ENCODE results near the gene RBM47. TPM values are rescaled to one million over a fixed set of nuclear protein-coding genes. Genes with fewer than 3 reads are reported as not detected.

RBM47 gene
- total RNA-seq, 2 donors from 2014 or later = 301 to 304 TPM

DNA sequence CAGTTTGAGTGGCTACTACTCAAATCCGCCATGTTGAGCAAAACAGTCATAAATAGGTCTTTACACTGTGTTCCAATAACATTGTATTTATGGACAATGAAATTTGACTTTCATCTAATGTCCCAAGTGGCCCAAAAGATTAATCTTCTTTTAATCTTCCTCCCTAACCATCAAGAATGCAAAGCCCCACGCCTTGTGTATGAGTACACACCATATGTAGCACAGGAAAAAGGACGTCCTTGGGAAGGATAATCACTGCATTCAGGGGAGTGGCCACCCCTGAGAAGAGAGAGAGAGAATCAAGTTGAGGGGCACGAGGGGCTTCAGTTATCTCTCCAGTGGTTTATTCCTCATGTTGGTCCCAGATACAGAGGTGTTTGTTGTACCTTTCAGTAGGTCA lies 33.1 kb downstream of the RBM47 start:
- DNase-seq (no peak), ATAC-seq (no peak)
- intact Hi-C loops (cut with DNase I, micrococcal nuclease) = no loop called here

DNA sequence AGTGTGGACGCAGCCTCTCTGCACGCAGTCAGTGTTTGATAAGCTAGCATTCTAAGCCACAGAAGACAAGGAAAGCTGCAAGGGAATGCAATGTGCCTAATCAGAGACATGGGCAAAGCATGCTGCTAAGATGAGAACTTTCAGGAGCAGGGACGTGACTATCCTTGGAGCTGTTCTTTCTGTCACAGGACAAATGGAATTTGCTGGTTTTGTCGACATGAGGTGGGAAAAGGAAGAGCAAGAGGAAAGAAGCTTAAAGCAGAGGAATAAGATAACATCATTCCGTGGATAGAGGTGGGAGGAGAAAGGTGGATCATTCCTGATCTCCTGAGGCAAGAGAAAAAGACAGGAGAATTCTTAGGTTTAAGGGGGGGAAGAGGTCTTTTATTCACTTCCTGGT lies 33.7 kb downstream of the RBM47 start:
- intact Hi-C loops (cut with DNase I, micrococcal nuclease) = no loop called here
- ATAC-seq (no peak), DNase-seq (no peak)

DNA sequence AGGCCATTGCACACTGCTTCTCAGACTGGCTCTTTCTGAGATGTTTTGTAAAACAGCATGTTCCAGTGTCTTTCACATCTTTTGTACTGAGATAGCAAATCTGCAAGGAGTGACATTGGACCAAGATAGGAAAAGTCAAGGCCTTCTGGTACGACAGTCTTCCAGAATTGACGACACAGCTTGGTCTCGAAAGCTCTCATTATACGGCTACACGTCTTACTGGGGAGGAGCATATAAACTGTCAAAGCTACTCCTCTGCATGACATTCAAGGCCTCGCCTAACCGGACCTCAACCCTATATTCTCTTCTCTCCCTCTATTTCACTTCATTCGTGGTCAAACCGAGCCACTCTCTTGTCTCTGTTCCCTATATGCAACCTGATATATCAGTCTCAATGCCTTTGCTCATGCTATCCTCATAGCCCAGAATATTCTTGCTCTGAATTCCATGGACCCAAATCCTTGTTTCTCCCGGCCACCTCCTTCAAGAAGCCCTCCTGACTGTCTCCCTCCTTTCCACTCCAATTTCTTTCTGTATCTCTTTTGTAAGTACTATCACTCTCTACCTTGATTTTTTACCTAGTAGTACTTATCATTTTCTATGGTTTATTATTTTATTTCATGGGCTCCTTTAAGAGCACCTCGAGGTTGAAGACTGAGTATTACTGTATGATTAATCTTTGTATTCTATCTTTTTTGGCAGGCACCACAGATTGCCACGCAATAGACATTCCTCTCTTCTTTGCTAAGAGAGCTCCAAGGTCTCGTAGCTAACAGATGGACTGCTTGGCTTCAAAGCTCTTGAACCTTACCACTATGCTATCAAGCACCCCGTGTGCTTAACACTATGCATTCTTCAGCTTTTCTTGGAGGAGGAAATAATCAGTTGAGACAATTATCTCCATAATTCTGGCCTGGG lies 35.1 kb downstream of the RBM47 start:
- ATAC-seq (no peak), DNase-seq (no peak)
- intact Hi-C loops (cut with DNase I, micrococcal nuclease) = no loop called here

DNA sequence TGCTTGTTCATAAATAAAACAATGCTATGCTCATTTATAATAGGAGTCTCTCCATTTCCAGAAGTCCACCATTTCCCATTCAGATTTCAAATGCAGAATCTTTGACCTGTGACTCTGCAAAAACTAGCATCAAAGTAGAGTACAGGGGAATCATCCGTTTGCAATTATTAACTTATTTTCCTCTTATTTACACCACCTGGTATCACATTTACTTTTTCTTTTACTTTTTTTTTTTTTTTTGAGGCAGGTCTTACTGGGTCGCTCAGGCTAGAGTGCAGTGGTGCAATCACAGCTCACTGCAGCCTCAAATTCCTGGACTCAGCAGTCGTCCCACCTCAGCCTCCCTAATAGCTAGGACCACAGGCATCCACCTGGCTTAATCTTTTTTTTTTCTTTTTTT lies 37.6 kb downstream of the RBM47 start:
- no peak for ATAC-seq
- intact Hi-C loops (cut with DNase I, micrococcal nuclease) = no loop called here
- no peak for DNase-seq

DNA sequence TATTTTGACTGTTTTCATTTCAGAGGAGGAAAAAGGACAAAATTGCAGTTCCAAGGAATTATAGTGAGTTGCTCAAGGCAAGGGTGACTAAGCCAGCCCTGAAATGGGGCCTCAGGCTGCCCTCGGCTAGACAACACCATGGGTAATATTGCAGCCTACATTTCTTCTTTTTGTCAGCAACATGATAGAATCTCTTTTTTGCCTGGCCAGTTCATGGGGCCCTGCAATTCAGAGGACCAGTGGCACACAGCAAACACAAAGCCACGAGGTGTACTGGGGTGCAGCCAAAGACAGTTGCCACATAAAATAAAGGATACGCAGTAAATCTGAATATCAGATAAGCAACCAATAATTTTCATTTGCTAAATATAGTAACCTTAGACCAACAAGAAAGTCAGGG lies 41.8 kb downstream of the RBM47 start:
- ATAC-seq (no peak), DNase-seq (no peak)
- intact Hi-C loops (cut with DNase I, micrococcal nuclease) = no loop called here

DNA sequence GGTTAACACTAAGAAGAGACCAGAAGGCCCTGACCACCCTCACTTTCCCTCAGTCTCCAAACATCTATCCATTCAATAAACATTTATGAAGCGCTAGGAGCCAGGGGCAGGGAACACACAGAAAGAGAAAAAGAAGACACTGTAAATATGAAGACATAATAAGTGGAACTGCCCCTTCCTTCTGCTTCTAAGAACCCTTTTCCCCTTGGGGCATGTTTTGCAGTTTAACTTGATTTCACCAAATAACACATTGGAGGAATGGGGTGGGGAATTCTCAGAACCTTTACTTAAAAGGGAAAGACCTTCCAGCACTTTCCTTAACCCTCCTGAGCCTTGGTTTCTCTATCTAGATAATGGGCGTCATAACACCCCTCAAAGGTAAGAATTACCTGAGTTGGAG lies 42.3 kb downstream of the RBM47 start:
- no peak for ATAC-seq
- intact Hi-C loops (cut with DNase I, micrococcal nuclease) = no loop called here
- DNase-seq = no peak

DNA sequence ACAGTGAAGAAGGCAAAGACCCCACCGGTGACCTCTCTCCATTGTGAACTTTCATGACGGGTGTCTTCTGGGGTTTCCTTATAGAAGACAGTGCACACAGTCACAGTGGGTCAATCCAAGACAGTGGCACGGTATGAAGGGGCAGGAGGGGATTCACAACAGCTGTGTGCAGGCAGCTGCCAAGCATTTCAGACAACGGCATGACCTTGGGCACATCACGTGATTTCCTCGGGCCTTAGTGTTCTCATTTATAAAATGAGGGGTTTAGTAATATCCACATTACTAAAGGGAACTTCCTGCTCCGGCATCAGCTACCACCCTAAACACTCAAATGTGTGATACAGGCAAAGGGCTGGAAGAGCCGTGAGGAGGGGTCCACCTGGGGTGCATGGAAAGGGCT lies 42.9 kb downstream of the RBM47 start:
- DNase-seq (peak in 1 of 2 donors; percentile 38), ATAC-seq (no peak)
- intact Hi-C loops (cut with DNase I, micrococcal nuclease) = no loop called here

DNA sequence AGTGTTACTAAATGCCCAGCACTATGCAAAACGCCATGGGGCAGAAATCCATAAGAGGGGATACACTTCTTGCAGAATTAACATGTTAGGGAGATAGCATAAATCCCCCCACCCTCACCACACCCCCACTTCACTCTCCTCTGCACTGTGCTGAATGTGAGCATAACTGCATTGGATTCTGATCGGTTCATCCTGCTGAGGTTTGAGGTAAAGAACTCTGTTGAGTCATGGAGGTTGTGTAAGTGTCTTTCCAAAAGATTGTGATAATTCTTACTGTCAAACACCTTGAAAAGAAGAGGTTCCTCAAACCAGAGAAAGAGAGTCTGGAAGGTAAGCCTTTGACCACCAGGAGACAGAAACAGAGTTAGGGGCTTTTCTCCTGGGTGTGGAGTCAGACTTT lies 43.6 kb downstream of the RBM47 start:
- intact Hi-C loops (cut with DNase I, micrococcal nuclease) = no loop called here
- ATAC-seq (no peak), DNase-seq (no peak)

DNA sequence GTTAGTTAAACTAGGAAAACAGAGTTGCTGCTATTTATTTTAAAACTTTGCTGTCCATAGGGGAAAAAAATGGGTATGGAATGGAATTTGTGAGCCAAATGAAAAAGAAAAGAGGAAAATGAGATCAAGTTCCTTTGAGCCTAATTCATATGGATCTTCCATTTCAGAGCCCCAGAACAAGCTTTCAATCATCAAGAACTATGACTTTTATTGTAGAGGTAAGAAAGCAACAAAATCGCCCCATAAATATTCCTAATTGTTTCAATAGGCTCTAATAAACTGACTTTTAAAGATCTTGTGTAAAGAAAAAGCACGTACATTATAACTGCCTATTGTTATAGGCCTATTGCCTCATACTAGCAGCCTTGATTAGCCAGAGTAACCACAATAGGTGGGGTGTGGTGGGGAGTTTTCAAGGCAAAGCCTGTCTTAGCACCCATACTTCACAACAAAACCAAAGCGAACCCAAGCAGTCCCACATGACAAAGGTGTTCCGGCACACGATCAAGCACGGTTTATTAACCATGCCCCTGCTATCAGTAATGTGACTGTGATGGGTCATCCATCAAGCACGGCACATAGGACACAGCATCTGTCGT lies 44.4 kb downstream of the RBM47 start:
- intact Hi-C loops (cut with DNase I, micrococcal nuclease) = no loop called here
- no peak for ATAC-seq
- DNase-seq = no peak

DNA sequence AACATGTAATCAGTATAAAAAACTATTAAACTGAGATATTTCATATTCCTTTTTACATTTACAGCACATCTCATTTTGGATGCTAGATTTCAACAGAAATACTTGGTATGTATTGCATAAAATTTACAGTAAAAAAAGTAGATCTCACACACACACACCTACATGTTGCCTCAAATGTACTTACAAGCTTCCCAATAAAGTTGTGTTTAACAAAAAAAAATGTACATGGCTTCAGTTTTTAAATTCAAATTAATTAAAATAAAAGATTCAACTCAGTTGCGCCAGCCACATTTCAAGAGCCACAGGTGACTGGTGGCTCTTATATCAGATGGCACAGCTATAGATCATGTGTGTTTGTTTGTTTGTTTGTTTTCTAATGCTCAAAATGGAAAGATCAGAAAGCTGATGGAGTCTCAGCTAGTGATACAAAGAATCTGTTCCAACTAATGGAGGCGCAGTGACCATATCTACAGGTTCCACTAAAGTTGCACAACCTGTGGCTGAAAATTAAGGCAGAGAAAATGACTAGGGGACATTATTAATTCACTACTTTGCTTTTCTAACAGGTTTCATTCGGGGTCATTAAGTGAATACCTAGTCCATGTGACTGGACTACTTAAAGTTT lies 45.0 kb downstream of the RBM47 start:
- intact Hi-C loops (cut with DNase I, micrococcal nuclease) = no loop called here
- DNase-seq (no peak), ATAC-seq (no peak)

DNA sequence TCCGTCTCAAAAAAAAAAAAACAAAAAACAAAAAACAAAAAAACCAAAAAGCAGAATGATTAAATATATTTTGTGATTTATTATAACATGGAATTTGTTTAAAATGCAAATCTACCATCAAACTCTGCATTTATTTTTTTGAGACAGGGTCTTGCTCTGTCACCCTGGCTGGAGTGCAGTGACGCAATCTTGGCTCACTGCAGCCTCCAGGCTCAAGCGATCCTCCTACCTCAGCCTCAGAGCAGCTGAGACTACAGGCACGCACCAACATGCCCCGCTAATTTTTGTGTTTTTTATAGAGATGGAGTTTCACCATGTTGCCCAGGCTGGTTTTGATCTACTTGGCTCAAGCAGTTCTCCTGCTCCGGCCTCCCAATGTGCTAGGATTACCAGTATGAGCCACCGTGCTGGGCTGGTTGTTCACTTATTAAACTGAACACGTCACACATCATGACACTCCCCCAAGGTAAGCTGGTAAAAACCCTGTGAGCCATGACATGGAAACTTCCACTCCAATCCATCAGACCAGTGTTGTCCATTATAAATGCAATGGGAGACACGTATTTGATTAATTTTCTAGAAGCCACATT lies 45.7 kb downstream of the RBM47 start:
- ATAC-seq (no peak), DNase-seq (no peak)
- intact Hi-C loops (cut with DNase I, micrococcal nuclease) = no loop called here

DNA sequence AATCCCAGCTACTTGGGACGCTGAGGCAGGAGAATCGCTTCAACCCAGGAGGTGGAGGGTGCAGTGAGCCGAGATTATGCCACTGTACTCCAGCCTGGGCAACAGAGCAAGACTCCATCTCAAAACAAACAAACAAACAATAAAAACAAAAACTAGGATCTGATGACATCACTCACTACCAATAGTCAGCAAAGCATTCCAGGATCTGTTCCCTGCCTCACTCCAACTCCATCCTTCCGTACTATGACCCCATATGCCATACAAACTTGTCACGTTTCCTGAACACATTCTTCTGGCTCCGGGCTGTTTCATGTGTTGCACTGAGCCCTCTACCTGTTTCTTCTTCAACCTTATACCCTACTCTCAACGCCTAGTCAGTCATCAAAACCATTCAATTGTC lies 47.3 kb downstream of the RBM47 start:
- no peak for ATAC-seq
- intact Hi-C loops (cut with DNase I, micrococcal nuclease) = no loop called here
- no peak for DNase-seq

DNA sequence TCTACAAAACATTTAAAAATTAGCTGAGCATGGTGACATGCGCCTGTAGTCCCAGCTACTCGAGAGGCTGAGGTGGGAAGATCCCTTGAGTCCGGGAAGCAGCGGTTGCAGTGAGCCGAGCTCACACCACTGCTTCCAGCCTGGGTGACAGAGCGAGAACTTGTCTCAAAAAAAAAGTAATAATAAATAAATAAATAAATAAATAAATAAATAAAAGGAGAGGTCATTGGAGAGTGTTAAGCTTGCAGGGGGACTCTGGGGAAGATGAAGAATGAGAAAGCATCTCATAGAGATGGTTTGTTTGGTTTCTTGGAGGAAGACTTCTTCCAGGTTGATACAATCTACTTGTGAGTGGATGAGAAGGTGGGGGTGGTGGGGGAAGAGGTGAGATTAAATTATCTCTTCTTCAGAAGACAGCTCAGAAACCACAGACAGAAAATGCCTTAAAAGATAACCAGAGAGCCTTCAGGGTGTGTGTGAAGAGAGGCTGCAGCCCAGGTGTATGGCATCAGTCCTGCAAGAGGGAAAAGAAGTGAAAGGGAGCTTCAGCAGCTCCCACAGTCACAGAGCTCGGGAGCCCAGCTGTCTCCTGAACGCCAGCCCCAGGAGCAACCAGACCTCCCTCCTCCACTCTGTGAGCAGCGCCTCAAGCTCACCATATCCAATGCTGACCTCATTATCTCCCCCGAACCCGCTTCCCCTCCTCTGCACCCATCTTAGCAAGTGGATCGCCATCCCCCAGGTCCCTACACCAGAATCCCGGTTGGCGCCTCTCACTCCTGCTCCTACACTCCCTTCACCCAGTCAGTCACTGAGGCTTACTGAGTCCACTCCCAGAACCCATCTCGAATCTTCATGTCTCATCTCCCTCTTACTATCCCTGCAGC lies 48.2 kb downstream of the RBM47 start:
- intact Hi-C loops (cut with DNase I, micrococcal nuclease) = no loop called here
- ATAC-seq (no peak), DNase-seq (no peak)

DNA sequence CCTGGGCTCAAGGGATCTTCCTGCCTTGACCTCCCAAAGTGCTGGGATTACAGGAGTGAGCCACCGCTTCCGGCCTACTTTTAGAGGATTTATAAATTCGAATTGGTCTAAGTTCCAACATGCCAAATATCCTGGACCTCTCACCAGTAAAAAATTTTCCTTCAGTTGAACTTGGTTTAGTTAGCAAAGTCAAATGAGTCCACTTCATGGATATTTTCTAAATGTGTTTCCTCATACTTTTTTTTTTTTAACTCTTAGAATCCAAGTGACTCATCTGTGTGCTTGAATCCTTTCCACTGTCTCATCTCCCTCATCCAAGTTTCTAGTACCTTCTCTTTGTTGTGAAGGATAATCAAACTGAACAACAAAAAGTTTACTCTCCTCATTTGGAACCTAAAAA lies 49.7 kb downstream of the RBM47 start:
- DNase-seq = no peak
- ATAC-seq = no peak
- intact Hi-C loops (cut with DNase I, micrococcal nuclease) = no loop called here

DNA sequence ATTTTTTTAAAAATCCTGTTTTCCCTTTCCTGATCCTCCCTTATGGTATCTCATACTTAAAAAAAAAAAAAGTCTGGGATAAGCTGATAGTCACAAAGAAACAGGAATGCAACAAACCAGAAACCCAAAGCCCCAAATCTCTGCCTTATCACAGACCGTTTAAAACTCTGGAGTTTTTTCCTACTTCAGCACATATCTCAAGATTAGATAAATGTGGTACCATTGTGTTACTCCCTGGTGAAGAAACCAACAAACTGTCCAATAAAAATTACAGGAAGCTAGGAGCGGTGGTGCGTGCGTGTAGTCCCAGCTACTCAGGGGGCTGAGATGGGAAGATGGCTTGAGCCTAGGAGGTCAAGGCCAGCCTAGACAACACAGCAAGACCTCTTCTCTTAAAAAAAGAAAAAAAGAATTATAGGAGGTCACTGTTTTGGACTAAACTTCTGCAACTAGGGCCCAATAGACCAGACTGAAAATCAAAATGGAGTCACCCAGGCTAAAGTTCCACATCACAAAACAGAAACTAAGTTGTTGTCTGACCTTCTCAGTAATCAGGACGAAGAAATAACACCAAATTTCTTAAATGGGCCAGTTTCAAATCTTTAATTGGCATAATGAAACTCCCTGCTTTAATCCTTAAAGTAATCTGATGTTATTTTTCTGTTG lies 51.9 kb downstream of the RBM47 start:
- intact Hi-C loops (cut with DNase I, micrococcal nuclease) = no loop called here
- ATAC-seq = peak; percentile 9
- DNase-seq = no peak

DNA sequence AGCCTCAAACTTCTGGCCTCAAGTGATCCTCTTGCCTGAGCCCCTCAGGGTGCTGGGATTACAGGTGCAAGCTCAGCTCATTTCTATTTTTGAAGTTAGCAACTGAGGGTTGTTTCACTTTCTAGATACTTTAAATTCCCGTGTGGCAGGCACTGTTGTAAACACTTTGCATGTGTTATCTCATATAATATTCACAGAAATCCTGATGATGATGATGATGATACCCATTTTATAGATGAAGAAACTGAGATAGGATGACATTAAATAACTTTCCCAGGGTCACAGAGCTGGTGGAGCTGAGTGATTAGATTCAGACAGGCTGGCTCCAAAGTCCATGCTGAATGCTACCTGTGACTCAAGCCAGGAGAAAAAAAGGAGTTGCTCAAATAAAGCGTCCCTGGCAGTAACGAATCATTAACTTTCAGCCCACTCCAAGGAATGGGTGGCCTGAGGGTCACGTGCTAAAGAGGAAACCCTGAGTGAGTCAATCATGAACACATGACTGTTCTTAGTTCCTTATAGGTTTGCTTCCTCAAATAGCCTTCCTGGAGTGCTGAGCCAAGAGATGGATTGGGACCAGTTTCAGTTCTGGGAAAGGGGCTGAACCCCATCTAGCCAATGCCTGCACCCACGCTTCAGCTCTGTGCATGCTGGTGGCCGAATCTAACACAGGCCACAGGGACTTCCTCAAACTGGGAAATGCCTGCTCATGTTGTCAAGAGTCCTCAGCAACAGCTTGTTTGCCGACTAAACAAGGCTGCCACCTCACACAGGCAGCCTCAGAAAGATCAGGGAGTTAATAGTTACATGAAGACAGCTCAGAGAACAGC lies 52.8 kb downstream of the RBM47 start:
- peak; percentile 95 for ATAC-seq
- peak; percentile 73 to 90 for DNase-seq
- intact Hi-C loops (cut with DNase I, micrococcal nuclease) = no loop called here

DNA sequence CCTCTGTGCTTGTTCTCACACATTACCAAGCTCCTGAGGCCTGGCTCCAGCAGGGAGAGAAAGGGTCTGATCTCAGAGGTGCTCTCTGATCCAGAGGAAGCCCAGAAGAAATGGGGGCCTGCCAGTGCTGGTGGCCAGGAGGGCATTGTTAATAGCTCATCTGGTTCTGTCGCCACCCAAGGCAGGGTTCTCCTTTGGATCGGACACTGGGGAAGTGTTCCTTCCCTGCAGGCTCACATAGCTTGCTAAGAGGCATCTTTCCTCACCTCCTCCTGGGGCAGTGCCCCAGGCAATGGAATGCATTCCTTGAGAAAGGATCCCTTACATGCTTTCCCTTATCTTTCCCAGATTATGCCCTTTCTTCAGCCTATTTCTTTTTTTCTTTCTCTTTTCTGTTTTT lies 53.8 kb downstream of the RBM47 start:
- intact Hi-C loops (cut with DNase I, micrococcal nuclease) = no loop called here
- peak in 1 of 2 donors; percentile 20 for DNase-seq
- no peak for ATAC-seq

All from left colon (tissue), 2 donors.